Measurements from ENCODE around the gene C10orf67.

Gene C10orf67

DNA sequence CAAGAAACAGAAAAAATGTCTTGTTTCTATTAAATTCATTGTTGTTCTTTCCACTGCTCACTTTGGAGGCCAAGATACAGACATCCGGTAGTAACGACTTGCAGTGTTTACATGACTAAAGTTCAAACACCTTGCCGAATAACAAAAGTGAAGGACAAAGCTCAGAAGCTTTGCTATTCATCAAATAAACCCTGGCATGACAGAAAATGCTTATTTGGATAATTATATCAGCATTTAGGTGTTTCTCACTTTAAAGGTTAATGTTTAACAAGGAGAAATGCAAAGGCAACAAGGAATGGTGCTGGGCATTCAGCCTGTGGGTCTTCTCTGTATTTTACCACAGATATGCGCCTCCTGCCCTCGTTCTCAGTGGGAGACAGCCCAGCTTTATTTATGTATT lies 157.9 kb downstream of the C10orf67 start:
- intact Hi-C loops (cut with DNase I) = no loop called here
- no peak for DNase-seq

DNA sequence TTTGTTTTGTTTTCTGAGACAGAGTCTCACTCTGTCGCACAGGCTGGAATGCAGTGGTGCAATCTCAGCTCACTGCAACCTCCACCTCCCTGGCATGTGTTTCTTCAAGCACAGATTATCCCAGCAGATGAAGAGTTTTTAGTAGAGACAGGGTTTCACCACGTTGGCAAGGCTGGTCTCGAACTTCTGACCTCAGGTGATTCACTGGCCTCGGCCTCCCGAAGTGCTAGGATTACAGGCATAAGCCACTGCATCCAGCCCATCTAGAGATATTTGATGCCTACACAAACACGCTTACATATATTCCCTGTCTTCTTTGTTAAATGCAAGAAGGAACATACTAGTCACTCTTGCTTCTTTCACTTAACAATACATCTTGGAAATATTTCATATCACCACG lies 158.4 kb downstream of the C10orf67 start:
- intact Hi-C loops (cut with DNase I) = no loop called here
- no peak for DNase-seq

DNA sequence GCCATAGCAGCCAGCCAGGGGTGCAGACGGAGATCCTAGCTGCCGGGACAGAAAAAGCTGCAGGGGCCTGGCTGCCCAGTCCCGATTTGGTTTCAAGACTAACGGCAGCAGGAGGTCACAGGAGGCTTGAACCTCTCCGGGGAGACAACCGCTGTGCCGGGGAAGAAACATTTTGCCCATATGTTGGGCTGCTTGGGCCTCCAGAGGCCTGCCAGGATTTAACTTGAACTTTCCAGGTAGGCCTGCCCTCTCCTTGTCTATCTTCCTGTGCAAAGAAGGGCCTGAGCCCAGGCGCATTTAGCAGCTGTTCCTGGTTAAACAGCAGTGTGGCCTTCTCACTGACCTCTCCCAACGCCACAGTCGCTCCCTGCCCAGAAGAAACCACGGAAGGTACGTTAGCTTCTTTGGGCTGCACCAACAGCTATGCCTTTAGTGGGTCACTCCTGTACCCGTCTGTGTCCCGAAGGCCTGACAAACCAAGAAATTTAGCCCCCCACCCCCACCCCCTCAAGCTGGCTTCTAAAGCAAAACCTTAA lies 169.6 kb downstream of the C10orf67 start:
- no peak for DNase-seq
- intact Hi-C loops (cut with DNase I) = no loop called here

DNA sequence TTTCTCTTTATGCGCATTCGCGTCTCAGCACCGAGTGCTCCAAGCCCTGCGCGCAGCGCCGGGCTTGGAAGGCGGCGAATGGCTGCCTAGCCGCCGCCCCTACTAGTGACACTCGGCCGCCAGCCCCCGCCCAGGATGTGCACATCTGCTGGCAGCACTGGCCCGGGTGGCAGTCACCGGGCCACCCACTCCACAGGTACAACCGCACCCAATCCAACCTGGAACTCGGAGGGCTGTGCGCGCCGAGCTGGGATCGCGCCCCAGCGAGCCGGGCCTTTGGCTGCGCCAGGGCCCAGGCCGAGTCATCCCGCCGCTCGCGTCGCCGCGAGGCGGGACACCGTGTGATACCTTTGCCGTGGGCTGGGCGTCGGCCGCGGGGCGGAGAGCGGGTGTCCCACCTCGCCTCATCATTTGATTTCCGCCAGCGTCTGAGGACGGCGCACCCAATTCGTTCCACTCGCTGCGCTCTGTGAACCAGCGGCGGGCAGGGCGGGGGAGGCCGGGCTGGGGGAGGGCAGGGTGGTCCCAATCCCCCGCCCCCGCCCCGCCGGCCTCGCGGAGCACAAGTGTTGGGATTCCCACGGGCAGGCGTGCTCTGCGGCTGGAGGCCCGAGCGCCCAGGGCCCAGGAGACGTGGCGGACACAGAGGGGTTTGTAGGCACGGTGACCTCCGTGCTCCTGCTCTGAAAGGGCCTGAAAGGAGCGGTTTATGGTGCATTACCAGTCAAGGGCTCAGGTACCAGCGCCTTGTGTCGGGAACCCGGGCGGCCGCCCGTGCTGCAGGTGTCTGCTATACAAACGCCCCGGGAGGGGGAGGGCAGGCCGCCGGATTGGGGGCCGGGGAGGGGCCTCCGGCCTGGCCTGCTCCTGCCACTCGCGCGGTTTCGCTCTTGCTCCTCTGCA lies 170.3 kb downstream of the C10orf67 start:
- intact Hi-C loops (cut with DNase I) = no loop called here
- peak in 5 of 10 donors; percentile 29 to 90 (median 84) for DNase-seq

DNA sequence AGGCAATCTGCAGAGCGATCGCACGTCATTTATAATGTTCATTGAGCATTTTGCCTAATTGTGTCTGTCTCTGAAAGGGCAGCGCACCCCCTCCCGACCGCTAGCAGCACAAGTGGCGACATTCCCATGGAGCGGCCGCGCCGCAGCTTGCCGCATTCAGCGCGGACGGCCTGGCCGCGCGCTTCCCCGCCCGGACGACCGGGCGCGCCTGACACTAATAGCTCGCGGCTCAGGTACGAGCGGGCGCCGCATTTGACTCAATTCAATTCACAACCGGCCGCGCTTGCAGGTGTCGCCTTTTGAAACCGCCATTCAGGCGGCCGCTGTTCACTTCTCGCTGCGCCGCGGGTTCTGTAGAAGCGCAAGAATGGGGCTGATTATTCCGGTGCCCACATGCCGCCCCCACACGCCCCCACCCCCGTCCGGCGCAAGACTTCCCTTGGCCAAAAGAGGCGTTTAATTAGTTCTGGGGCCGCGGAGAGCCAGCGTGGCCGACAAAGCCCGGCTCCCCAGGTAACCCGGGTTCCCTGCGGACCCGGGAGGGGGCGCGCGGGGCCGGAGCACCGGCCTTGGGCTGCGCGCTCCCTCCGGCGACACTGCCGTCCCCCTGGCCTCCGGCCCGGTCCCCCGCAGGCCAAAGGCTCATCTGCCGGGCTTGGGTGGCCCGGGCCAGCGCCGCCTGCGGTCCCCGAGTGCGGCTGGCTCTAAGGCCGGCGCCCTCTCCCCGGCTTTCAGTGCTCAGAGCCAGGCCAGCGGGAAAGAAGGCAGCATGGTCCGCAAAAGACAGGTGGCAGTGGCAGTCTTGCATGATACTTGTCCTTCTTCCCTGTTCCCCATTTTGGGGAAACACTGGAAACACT lies 171.2 kb downstream of the C10orf67 start:
- DNase-seq = peak in 6 of 10 donors; percentile 46 to 92 (median 68)
- intact Hi-C loops (cut with DNase I) = no loop called here

GRCh38 chr10:23172429-23173213 lies 172.0 kb downstream of the C10orf67 start:
- DNase-seq = peak in 6 of 10 donors; percentile 34 to 89 (median 61)
- intact Hi-C loops (cut with DNase I) = no loop called here

- intact Hi-C loops (cut with DNase I) = no loop called here
Observed at GRCh38 chr10:23171232-23171876, 173.2 kb downstream of the C10orf67 start.

GRCh38 chr10:23158370-23158769 lies 186.2 kb downstream of the C10orf67 start:
- intact Hi-C loops (cut with DNase I) = loop anchor here (1.0 to 10.0 kb wide), 3 partner anchors 135 to 1036 kb away; no protein-coding TSS in a partner anchor
- peak in 6 of 10 donors; percentile 48 to 87 (median 58) for DNase-seq

More at GRCh38 chr10:23171232-23171876, 173.2 kb downstream of the C10orf67 start:
- DNase-seq = no peak

DNA sequence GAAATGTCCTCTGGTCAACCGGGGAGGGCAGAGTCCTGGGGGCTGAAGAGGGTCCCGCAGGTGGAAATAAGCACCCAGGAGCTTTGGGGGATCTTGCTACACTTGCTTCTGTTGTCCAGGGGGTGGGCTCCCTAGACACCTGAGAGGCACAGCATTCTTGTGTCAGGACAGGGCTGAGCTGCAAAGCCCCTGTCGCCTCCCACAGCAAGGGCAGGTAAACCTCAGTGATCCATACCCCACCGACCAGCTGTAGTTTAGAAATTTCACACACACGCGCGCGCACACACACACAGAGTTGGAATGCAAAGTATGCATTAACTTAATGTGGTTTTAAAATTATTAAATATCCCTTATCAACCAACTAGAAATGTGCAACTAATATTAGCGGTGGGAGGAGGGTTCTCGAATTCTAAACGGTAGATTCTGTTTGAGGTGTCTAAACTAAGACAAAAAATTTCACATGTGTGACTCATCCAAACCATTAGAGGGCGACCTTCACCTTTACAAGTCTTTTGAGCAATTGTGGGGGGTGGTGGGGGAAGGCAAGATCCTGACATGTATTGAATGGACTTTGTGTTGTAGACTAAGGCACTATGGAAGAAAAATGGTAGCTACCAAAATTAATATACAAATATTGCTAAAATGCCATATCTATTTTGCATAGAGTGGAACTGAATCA lies 186.8 kb downstream of the C10orf67 start:
- intact Hi-C loops (cut with DNase I) = loop anchor here (1.0 to 10.0 kb wide), 3 partner anchors 135 to 1037 kb away; no protein-coding TSS in a partner anchor
- DNase-seq = peak in 1 of 10 donors; percentile 29

- DNase-seq = no peak
Observed at GRCh38 chr10:23157239-23157681, 187.3 kb downstream of the C10orf67 start.

GRCh38 chr10:23156447-23157150 lies 188.0 kb downstream of the C10orf67 start:
- intact Hi-C loops (cut with DNase I) = loop anchor here (5.0 to 10.0 kb wide), 2 partner anchors 371 to 1038 kb away; no protein-coding TSS in a partner anchor
- no peak for DNase-seq

More at GRCh38 chr10:23157239-23157681, 187.3 kb downstream of the C10orf67 start:
- intact Hi-C loops (cut with DNase I) = loop anchor here (5.0 to 10.0 kb wide), 2 partner anchors 370 to 1038 kb away; no protein-coding TSS in a partner anchor

- no peak for DNase-seq
- intact Hi-C loops (cut with DNase I) = loop anchor here (5.0 to 10.0 kb wide), 2 partner anchors 372 to 1040 kb away; no protein-coding TSS in a partner anchor
Observed at GRCh38 chr10:23155169-23155568, 189.4 kb downstream of the C10orf67 start.
